ENCODE data around the gene RPS6KA2. TPM values are rescaled to one million over a fixed set of nuclear protein-coding genes. Genes with fewer than 3 reads are reported as not detected.
"Not testable (repeated sequence)": the region's sequence is repeated elsewhere in the genome, so short reads cannot be mapped to it uniquely, and the experiment has no call there.

The RPS6KA2 gene
- total RNA-seq, 4 donors from 2014 or later = 52.1 to 84.8 (median 58.7) TPM

DNA sequence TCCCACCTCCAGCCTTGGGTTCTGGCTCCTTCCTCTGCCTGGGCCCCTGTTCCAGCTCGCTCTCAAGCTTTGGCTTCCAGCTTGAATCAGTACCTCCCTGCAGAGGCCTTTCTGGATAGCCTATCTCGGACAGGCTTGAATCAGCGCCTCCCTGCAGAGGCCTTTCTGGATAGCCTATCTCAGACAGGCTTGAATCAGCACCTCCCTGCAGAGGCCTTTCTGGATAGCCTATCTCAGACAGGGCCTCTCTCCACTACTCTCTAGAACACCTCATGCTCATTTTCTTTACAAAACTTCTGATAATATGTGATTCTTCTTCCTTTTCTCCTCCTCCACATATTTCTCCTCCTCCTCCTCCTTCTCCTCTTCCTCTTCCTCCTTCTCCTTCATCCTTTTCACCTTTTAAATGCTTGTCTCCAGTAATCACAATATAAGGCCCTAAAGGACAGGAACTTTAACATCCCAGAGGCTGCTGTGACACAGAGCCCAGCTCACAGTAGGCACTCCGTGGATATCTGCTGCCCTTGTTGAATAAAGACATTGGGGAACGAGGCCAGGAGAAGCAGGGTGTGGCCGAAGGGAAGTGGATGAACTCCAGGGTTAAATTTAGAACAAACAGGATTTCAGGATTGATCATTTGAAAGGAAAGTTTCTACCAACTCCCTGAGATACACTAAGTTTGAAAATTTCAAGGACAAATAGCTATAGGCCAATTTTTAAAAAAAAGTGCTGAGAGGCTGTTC is 9.3 kb upstream of the RPS6KA2 start:
- TF ChIP-seq, protein P1, sequence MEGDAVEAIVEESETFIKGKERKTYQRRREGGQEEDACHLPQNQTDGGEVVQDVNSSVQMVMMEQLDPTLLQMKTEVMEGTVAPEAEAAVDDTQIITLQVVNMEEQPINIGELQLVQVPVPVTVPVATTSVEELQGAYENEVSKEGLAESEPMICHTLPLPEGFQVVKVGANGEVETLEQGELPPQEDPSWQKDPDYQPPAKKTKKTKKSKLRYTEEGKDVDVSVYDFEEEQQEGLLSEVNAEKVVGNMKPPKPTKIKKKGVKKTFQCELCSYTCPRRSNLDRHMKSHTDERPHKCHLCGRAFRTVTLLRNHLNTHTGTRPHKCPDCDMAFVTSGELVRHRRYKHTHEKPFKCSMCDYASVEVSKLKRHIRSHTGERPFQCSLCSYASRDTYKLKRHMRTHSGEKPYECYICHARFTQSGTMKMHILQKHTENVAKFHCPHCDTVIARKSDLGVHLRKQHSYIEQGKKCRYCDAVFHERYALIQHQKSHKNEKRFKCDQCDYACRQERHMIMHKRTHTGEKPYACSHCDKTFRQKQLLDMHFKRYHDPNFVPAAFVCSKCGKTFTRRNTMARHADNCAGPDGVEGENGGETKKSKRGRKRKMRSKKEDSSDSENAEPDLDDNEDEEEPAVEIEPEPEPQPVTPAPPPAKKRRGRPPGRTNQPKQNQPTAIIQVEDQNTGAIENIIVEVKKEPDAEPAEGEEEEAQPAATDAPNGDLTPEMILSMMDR (IDR thresholded peaks at IDR 0.05) = no peak
- ATAC-seq (ENCODE audit: low FRiP score) (no peak), DNase-seq (ENCODE audit: low spot score) (no peak)

DNA sequence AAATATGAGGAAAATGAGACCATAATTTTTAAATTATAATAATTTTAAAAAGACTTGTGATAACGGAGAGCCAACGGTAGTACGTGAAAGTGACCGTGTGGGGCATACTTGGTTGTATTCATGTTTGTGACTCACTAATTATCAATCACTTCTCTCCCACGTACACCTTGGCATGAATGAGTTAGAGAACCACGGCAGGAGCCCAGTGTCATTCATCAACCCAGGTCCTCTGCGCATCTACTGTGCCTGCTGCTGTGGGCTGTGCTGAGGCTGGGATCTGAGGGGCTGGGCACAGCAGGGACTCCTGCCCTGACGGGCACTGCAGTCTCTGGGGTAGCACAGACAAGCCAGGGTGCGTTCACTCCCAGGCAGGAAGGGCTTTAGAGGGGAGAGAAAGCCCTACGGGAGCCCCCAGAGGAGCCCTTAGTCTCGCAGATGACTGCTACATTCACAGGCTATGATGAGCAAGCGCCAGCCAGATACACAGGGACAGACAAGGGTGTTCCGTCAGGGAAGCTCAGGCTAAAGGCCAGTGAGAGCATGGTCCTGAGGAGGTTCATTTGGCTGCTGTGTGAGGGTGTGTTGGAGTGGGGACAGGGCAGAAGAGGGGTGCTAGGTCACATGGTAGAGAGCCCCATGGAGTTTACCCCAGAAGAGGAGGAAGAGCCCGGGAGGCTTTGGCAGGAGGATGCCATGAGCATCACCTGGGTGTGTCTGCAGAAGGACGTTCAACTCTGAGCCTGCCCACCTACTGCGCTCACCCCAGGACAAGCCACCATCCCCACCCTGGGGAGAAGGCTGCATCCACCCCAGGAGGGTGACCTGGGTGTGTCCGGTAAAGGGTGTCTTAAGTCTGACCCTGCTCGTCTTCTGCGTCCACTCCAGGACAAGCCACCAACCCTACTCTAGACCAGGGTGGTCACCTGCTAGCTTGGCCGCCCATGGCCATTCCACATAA is 8.2 kb upstream of the RPS6KA2 start:
- ATAC-seq (ENCODE audit: low FRiP score) (no peak), DNase-seq (ENCODE audit: low spot score) (no peak)
- TF ChIP-seq, protein P1 (IDR thresholded peaks at IDR 0.05) = no peak

GRCh38 chr6:166634581-166634980 is 7.5 kb upstream of the RPS6KA2 start:
- not testable (repeated sequence) for DNase-seq (ENCODE audit: low spot score); ATAC-seq (ENCODE audit: low FRiP score)

- DNase-seq (ENCODE audit: low spot score) = no peak
- TF ChIP-seq, protein P1 (IDR thresholded peaks at IDR 0.05) = no peak
- ATAC-seq (ENCODE audit: low FRiP score) = no peak
Observed at GRCh38 chr6:166633732-166634535, 6.9 kb upstream of the RPS6KA2 start.

GRCh38 chr6:166632731-166633130 is 5.7 kb upstream of the RPS6KA2 start:
- no peak for ATAC-seq (ENCODE audit: low FRiP score)
- TF ChIP-seq, protein P1 (IDR thresholded peaks at IDR 0.05) = no peak
- DNase-seq (ENCODE audit: low spot score) = no peak

- ATAC-seq (ENCODE audit: low FRiP score) (no peak), DNase-seq (ENCODE audit: low spot score) (no peak)
- TF ChIP-seq, protein P1 (IDR thresholded peaks at IDR 0.05) = no peak
Observed at GRCh38 chr6:166630462-166630861, 3.4 kb upstream of the RPS6KA2 start.

GRCh38 chr6:166629628-166630027 is 2.6 kb upstream of the RPS6KA2 start:
- ATAC-seq (ENCODE audit: low FRiP score) = no peak

More at GRCh38 chr6:166629628-166630027, 2.6 kb upstream of the RPS6KA2 start:
- TF ChIP-seq, protein P1 (IDR thresholded peaks at IDR 0.05) = no peak
- DNase-seq (ENCODE audit: low spot score) = no peak

Data from omental fat pad (tissue), 4 donors.